ENCODE results near the gene POC5.

Gene POC5

GRCh38 chr5:75672616-75673015 lies 44.6 kb downstream of the POC5 start:
- no peak overlapping the region for H3K27ac ChIP-seq (ENCODE audit: low read depth, low read length, poor library complexity, severe bottlenecking)
- H3K4me3 ChIP-seq (ENCODE audit: low read depth, low read length, poor library complexity, severe bottlenecking), result no peak overlapping the region
- H3K9ac ChIP-seq (ENCODE audit: low read length), result no peak overlapping the region
- no peaks in the 10 kb centered on the region for H3F3A ChIP-seq (ENCODE audit: insufficient read depth, low read length)
- H3K9me3 ChIP-seq (ENCODE audit: low read length), result no peaks in the 10 kb centered on the region
- no peak overlapping the region for H3K4me2 ChIP-seq (ENCODE audit: low read length)
- peaks cover 22% of the 10 kb centered on the region for H3K4me1 ChIP-seq (ENCODE audit: insufficient read depth, low read length, severe bottlenecking)
- no peak overlapping the region for H2AFZ ChIP-seq (ENCODE audit: low read length)
- H3K36me3 ChIP-seq (ENCODE audit: insufficient read depth, low read length), result peaks cover 34% of the 10 kb centered on the region; the same call in 1 of the 2 replicates
- no peaks in the 10 kb centered on the region for H3K27me3 ChIP-seq (ENCODE audit: insufficient read depth, low read length)
- H3K9me2 ChIP-seq (ENCODE audit: low read depth, low read length), result no peaks in the 10 kb centered on the region
- H4K20me1 ChIP-seq (ENCODE audit: insufficient read depth, low read length), result no peaks in the 10 kb centered on the region
- no peaks in the 10 kb centered on the region for H3K79me2 ChIP-seq (ENCODE audit: insufficient read depth, low read length)
- no peak for TF ChIP-seq CTCF (IDR thresholded peaks at IDR 0.05; ENCODE audit: low read length)
- TF ChIP-seq EZH2 (IDR thresholded peaks at IDR 0.05; ENCODE audit: borderline replicate concordance, low read length), result no peak

- no peaks in the 10 kb centered on the region for H3F3A ChIP-seq (ENCODE audit: insufficient read depth, low read length)
- no peaks in the 10 kb centered on the region for H3K79me2 ChIP-seq (ENCODE audit: insufficient read depth, low read length)
- H3K4me1 ChIP-seq (ENCODE audit: insufficient read depth, low read length, severe bottlenecking), result peaks cover 19% of the 10 kb centered on the region
- TF ChIP-seq CTCF (IDR thresholded peaks at IDR 0.05; ENCODE audit: low read length) (no peak), EZH2 (IDR thresholded peaks at IDR 0.05; ENCODE audit: borderline replicate concordance, low read length) (no peak)
- H2AFZ ChIP-seq (ENCODE audit: low read length), result no peak overlapping the region
- no peaks in the 10 kb centered on the region for H4K20me1 ChIP-seq (ENCODE audit: insufficient read depth, low read length)
- H3K4me3 ChIP-seq (ENCODE audit: low read depth, low read length, poor library complexity, severe bottlenecking), result no peak overlapping the region
- H3K9me3 ChIP-seq (ENCODE audit: low read length), result no peaks in the 10 kb centered on the region
- no peak overlapping the region for H3K9ac ChIP-seq (ENCODE audit: low read length)
- H3K4me2 ChIP-seq (ENCODE audit: low read length), result no peak overlapping the region
- no peaks in the 10 kb centered on the region for H3K27me3 ChIP-seq (ENCODE audit: insufficient read depth, low read length)
- H3K9me2 ChIP-seq (ENCODE audit: low read depth, low read length), result no peaks in the 10 kb centered on the region
- H3K36me3 ChIP-seq (ENCODE audit: insufficient read depth, low read length), result peaks cover 28% of the 10 kb centered on the region; the same call in 1 of the 2 replicates
- no peak overlapping the region for H3K27ac ChIP-seq (ENCODE audit: low read depth, low read length, poor library complexity, severe bottlenecking)
These were observed 45.7 kb downstream of the POC5 start for GRCh38 chr5:75671506-75671905.

- Histone ChIP-seq H3K4me1 (ENCODE audit: insufficient read depth, low read length, severe bottlenecking) (peaks cover 19% of the 10 kb centered on the region), H3K9me3 (ENCODE audit: low read length) (no peaks in the 10 kb centered on the region), H3K27ac (ENCODE audit: low read depth, low read length, poor library complexity, severe bottlenecking) (no peak overlapping the region), H3K4me2 (ENCODE audit: low read length) (no peak overlapping the region), H2AFZ (ENCODE audit: low read length) (no peak overlapping the region), H4K20me1 (ENCODE audit: insufficient read depth, low read length) (no peaks in the 10 kb centered on the region), H3F3A (ENCODE audit: insufficient read depth, low read length) (no peaks in the 10 kb centered on the region), H3K9me2 (ENCODE audit: low read depth, low read length) (no peaks in the 10 kb centered on the region), H3K36me3 (ENCODE audit: insufficient read depth, low read length) (peaks cover 25% of the 10 kb centered on the region; the same call in 1 of the 2 replicates), H3K4me3 (ENCODE audit: low read depth, low read length, poor library complexity, severe bottlenecking) (no peak overlapping the region), H3K27me3 (ENCODE audit: insufficient read depth, low read length) (no peaks in the 10 kb centered on the region), H3K9ac (ENCODE audit: low read length) (no peak overlapping the region), H3K79me2 (ENCODE audit: insufficient read depth, low read length) (no peaks in the 10 kb centered on the region)
- TF ChIP-seq EZH2 (IDR thresholded peaks at IDR 0.05; ENCODE audit: borderline replicate concordance, low read length), result no peak
- TF ChIP-seq CTCF (IDR thresholded peaks at IDR 0.05; ENCODE audit: low read length), result no peak
These were observed 46.7 kb downstream of the POC5 start for GRCh38 chr5:75670577-75670976.

Measured in OCI-LY1 (cell line).